ENCODE results near the gene SNX7. TPM values are rescaled to one million over a fixed set of nuclear protein-coding genes. Genes with fewer than 3 reads are reported as not detected.

SNX7 gene
- total RNA-seq, 1 donor from 2014 or later = 25.0 TPM

DNA sequence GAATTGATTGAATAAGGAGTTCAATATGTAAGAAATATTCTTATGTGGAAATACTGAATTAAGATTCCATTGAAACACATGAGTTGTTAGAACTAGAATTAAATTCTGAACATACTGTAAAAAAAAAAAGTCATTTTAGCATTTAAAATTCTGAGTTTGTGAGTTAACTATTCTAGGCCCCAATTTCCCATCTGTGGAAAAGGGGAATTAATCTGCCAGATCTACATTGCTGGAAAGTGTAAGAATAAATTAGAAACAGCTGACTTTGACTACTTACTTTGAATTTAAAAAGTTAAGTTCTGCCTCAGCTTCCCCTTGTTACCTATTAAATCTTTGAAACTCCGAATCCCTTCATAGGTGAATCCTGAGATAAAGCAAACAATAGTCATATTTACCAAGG is 103.0 kb downstream of the SNX7 start:
- DNase-seq (ENCODE audit: low spot score) = no peak

DNA sequence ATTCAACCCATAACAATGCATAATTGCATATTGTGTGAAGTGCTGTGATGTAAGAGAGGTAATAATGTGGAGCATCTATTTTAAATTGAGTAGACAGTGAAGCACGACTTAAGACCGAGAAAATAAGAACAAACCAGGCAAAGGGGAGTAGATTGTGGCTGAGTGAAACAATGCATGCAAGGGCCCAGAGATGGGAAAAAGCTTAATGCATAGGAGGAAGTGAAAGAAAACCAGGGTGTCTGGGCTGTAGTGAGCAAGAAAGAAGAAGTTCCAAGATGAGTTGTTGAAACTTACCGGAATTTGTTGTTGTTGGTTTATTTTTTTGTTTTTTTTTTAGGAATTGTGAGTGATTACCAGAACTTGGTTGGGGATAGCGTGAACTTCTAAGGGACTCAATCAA is 104.7 kb downstream of the SNX7 start:
- DNase-seq (ENCODE audit: low spot score) = no peak

DNA sequence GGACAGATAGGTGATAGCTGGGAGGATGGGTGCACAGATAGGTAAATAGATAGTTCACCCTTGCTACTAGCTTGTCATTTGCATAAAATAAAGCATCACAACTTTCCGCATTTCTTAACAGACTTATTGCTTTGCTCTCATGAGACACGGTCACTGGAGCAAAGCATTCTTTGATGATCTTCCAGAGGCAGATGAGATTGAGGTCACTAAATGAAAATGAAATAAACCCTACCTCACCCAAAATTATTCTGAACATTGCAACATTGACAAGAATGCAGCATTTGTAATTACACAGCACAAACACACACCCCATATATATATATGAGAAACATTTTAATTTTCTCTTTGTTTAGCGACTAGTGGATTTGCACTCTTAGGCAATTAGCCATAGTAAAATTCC is 107.6 kb downstream of the SNX7 start:
- DNase-seq (ENCODE audit: low spot score) = no peak

DNA sequence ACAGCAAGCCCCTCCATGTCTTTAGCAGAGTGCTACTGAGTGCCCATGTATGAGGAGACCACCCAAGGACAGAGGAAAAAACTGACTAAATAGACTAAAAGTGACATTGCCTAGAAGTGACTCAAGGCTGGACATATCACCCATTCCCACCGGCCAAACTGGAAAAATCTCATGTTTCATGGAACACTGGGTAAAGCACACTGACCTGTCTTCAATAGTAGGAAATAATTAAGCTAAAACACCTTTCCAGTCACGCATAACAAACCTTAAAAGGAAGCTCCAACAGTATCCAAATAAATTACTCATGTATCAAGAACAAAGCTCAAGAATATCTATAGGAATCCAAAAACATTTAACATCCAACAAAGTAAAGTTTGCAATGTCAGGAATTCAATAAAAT is 120.4 kb downstream of the SNX7 start:
- DNase-seq (ENCODE audit: low spot score) = no peak

GRCh38 chr1:98783821-98784220 is 122.3 kb downstream of the SNX7 start:
- no peak for DNase-seq (ENCODE audit: low spot score)

GRCh38 chr1:98791498-98791897 is 130.0 kb downstream of the SNX7 start:
- no peak for DNase-seq (ENCODE audit: low spot score)

DNA sequence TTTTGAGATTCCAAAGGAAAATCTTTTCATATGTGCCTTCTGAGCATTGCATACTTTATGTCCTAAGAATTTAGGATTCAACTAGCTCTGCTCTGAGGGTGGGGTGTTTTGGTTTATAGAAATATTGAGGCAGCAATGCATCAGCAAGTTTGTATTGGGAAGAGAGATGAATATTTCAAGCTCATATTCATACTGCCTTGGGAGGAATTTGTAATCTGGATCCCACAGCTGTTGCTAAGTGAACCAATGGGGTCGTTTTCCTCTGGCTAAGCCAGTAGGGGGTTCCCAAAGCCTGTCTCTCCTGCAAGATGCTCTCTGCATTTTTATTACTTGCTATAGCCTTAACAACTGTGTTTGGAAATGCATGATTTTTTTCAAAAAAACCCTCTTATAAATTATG is 130.6 kb downstream of the SNX7 start:
- DNase-seq (ENCODE audit: low spot score) = no peak

- no peak for DNase-seq (ENCODE audit: low spot score)
Measured at GRCh38 chr1:98793136-98793535, 131.6 kb downstream of the SNX7 start.

GRCh38 chr1:98794196-98794886 is 132.8 kb downstream of the SNX7 start:
- DNase-seq (ENCODE audit: low spot score) = peak; percentile 52

- DNase-seq (ENCODE audit: low spot score) = no peak
Measured at GRCh38 chr1:98796049-98796448, 134.5 kb downstream of the SNX7 start.

DNA sequence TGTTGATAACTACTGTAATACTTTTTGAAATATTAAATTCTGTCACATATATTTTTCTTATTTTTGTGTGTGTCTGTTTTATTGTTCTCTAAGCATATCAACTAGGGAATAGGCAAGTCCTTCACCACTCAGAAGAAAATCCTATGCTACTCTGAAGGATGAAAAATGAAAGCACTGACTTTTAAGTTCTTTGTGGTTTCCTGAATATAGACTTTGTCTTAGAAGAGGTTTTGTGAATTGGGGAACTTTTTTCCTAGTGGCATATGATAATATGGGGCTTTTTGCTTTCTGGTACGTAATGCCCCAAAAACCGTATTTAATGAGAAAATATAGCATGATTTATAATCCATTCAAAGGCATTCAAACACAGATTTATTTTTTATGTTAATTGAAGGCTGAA is 136.0 kb downstream of the SNX7 start:
- DNase-seq (ENCODE audit: low spot score) = no peak

Data from ureter (tissue), 1 donor.